HG02678 (cell line): ENCODE results near the gene HM13.
A peak's percentile ranks its signal among the peaks of the same experiment; 100 is the strongest.
"Not testable (repeated sequence)": the region's sequence is repeated elsewhere in the genome, so short reads cannot be mapped to it uniquely, and the experiment has no call there.

Experiments used
- ATAC-seq: cut with Tn5 transposase; IDR thresholded peaks from one replicate; pipeline ENCODE4 v1.9.1; 2021; ENCODE audit warnings: mild to moderate bottlenecking, moderate library complexity; ENCODE audit not compliant: unreplicated experiment

HM13 gene

GRCh38 chr20:31580706-31581105 lies 66.5 kb downstream of the HM13 start:
- no peak for ATAC-seq

DNA sequence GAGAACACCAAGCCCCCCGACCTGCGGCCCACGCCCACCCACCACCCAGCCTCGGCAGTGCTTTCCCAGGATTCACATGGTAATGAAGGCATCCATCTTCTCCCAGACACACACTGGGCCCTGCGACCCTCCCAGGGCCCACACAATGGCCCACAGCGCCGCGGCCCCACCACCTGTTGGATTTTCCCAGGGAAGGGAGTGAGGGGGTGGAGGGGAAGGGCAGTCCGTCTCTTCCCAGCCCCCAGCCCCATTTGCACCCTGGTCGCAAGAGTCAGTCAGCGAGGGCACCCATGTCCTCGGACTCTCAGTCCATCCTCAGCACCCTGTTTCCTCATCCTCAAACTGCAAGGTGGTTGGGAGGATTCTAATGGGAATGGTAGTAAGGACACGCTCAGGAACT lies 67.1 kb downstream of the HM13 start:
- ATAC-seq = no peak

DNA sequence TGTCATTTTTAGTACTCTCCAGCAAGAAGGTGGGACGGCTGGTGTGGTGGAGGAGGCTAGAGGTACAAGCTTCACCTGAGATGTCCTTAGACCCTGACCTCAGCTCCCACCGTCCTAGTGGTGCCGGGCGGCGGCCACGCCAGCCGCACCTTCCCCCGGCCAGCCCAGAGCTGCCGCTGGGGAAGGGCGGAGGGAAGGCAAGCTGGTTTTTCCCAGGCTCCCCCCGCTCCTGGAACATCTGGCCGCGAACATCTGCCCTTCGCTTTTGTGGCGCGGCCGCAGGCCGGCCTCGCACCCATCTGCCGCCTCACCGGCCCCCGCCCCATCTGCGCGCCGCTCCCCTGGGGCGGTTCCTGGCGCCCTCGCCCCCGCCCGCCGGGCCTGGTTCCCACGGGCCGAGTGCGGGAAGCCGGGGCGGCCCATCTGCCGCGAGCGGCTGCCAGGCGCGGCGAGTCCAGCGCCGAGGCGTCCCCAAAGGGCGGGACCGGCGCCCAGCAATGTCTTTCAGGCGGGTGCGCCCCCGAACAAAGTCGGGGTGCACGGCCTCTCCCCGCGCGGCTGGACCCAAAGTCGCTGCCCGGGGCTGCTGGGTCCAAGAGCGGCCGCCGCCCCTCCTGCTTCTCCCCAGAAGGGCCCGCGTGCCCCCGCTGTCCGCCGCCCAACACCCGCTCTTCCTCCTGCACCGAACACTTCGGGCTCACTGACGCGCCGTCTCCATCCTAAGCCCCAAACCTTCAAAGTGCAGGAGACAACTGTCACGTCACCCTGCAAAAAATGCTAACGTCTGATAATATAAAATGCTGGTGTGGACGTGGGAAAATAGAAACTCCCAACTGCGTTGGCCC lies 73.5 kb downstream of the HM13 start:
- no peak for ATAC-seq

DNA sequence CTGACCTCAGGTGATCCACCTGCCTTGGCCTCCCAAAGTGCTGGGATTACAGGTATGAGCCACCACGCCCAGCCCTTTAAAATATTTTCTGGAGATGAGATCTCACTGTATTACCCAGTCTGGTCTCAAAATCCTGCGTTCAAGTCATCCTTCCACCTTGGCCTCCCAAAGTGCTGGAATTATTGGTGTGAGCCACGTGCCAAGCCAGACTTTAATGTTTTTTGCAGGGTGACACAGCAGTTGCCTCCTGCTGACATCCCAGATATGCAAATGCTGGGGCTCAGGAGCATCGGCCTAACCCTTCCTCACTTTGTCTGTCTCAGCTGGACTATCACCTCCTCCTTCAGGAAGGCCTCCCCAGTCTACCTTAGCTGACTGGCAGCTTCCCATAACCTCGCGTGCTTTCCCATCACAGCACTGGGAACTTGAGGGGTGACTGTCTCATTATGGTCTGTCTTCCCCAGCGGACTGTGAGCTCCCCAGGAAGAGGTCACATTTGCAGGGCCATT lies 76.5 kb downstream of the HM13 start:
- no peak for ATAC-seq

DNA sequence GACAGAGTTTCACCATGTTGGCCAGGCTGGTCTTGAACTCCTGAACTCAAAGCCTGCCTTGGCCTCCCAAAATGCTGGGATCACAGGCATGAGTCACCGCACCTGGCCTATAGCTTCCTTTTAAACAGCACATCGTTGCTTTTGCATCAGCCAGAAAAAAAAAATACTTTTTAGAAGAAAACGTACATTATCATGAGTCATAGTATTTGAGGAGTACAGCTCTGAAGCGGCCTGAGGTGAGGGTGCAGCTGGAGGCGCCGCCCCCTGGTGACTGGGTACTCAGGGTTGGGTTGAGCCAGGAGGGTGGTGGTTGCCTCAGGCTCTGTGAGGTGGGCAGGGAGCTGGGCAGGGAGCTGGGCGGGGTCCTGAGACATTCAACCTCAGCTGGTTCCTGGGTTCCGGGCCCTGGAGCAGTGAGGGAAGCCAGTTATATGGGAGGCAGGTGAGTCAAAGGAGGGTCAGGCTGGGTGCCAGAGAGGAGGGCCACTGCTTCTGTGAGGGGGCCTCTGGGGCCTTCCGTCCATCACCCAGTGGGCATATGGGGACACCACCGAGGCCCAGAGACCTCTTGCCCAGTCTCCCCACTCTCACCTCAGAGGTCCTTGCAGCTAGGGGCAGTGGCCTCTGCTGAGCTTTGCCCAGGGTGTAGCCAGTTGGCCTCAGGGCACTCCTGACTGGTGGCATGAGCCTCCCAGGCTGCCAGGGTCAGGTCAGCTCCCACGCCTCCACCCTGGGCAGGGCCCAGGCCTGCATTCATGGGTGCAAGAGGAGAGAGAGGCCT lies 79.2 kb downstream of the HM13 start:
- no peak for ATAC-seq

DNA sequence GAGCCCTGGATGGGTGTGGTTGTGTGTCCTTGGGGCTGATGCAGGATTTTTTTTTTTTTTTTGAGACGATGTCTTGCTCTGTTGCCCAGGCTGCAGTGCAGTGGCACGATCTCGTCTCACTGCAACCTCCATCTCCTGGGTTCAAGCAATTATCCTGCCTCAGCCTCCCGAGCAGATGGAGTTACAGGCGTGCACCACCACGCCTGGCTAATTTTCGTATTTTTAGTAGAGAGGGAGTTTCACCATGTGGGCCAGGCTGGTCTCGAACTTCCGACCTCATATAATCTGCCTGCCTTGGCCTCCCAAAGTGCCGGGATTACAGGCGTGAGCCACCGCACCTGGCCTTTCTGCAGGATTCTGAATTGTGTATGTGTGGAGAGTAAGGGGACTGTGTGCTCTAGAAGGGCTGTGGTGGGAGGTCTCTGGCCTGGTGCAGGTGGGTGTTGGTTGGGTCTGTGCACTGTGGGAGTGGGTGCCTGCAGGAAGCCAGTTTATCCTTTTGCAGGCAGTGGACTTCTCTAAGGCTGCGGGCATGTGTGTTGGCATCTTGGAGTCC lies 79.8 kb downstream of the HM13 start:
- ATAC-seq = no peak

- ATAC-seq = no peak
Measured at GRCh38 chr20:31594558-31595379, 80.5 kb downstream of the HM13 start.

- no peak for ATAC-seq
Measured at GRCh38 chr20:31595380-31595653, 81.1 kb downstream of the HM13 start.

DNA sequence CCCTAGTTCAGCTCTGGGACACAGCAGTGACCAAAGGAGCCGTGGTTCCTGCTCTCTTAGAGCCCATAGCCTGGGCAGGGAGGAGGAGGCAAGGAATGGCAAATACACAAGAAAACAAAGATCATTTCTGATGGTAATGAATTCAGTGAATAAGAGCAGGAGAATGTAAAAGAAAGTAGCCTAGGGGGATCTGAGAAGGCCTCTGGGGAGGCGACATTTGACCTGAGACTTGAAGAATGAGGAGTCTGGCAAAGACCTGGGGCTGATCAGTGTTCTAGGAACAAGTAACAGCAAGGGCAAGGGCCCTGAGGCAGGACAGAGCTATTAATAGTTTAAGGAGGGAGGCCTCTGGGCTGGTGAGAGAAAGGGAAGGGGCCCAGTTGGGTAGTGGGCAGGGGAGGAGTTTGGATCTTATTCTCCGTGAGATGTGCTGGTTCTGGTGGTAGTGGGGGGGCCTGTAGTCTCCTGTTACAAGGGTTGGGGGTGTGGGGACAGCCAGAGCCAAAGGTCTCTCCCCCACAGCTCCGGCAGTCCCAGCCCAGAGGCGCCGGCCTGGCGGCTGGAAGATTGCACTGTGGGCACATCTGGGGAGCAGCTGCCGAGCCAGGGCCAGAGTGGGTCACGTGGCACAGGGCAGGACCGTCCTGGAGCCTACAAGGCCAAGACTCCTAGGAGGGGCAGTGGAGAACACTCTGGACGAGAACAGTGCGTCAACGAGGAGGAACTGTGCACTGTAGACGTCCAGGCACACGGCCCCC lies 81.6 kb downstream of the HM13 start:
- ATAC-seq = no peak

- not testable (repeated sequence) for ATAC-seq
Measured at GRCh38 chr20:31596412-31596715, 82.1 kb downstream of the HM13 start.

DNA sequence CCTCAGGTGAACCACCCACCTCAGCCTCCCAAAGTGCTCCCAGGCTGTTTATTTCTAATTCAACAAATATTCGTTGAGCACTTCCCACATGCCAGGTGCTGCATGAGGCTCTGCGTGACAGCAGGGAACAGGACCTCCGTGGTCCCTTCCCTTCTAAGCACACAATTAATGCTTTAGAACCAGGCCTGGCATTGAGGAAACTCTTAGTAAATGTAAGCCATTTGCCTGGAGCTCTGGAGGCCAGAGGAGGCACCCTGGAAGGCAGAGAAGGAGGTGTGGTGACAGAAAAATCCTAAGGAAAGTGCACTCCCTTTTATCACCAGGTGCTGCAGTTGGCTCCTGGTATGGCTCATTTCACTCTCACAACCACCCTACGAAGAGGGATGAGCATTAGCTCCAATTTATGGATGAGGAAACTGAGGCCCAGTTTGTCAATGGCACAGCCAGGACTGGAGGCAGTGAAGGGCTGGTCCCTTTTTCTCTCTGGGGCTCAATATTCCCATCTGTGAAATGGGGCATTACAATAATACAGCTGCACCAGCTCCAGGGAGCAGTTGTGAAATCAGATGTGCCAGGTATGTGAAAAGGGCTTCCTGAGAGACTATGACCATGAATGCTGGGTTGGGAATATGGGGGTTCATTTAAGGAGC lies 82.7 kb downstream of the HM13 start:
- no peak for ATAC-seq

DNA sequence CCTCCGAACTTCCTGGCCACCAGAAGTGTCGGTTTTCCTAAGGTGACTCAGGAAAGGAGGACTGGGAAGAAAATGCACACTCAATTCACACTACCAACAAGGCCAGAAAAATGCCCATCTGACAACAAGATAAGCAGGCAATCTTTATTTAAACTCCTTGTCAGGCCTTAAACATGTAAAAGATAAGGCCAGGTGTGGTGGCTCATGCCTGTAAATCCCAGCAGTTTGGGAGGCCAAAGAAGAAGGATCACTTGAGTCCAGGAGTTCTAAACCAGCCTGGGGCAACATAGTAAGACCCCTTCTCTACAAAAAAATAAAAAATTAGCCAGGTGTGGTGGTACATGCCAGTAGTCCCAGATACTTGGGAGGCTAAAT lies 83.2 kb downstream of the HM13 start:
- ATAC-seq = no peak

DNA sequence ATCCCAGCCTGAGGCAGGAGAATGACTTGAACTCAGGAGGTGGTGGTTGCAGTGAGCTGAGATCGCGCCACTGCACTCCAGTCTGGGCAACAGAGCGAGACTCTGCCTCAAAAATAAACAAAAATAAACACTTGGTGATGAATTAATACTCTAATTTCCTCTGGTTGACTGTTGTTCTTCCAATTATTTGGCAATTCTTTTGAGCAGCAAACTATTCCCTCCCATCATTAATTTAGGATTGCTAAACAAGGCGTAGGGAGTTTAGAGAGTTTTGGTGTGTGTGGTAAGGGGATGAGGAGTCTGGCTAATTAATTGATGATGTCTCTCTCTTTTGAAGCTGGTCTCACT lies 88.2 kb downstream of the HM13 start:
- no peak for ATAC-seq

GRCh38 chr20:31602779-31603441 lies 88.7 kb downstream of the HM13 start:
- ATAC-seq = no peak

GRCh38 chr20:31603822-31604566 lies 89.8 kb downstream of the HM13 start:
- peak; percentile 27 for ATAC-seq

- no peak for ATAC-seq
Measured at GRCh38 chr20:31604567-31605030, 90.4 kb downstream of the HM13 start.

DNA sequence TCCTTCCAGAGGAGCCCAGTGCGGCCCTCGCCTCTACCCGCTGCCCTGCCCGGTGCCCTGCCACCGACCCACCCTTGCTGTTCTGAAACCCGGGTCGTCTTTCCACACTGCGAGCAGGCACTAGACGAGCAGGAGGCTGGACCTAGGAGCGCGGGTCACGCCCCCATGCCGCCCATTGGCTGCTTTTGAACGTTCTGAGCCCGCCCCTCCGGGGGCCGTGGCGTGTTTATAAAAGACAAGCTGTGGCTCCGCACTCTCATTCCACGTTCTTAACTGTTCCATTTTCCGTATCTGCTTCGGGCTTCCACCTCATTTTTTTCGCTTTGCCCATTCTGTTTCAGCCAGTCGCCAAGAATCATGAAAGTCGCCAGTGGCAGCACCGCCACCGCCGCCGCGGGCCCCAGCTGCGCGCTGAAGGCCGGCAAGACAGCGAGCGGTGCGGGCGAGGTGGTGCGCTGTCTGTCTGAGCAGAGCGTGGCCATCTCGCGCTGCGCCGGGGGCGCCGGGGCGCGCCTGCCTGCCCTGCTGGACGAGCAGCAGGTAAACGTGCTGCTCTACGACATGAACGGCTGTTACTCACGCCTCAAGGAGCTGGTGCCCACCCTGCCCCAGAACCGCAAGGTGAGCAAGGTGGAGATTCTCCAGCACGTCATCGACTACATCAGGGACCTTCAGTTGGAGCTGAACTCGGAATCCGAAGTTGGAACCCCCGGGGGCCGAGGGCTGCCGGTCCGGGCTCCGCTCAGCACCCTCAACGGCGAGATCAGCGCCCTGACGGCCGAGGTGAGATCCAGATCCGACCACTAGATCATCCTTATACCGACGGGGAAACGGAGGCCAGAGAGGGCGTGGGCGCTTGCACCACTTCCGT lies 91.0 kb downstream of the HM13 start, which contains the start of gene ID1:
Gene ID1, plus strand, starts transcription at position 259 of the 871 bp plus-strand sequence. Its CDS starts 99 bp downstream, at position 358.
- peak; percentile 96 for ATAC-seq
